ENCODE data around the gene CCNL1. TPM values are rescaled to one million over a fixed set of nuclear protein-coding genes. Genes with fewer than 3 reads are reported as not detected.

Gene CCNL1
- total and polyA plus RNA-seq, 2 experiments from 2014 or later, result 125 to 300 TPM

DNA sequence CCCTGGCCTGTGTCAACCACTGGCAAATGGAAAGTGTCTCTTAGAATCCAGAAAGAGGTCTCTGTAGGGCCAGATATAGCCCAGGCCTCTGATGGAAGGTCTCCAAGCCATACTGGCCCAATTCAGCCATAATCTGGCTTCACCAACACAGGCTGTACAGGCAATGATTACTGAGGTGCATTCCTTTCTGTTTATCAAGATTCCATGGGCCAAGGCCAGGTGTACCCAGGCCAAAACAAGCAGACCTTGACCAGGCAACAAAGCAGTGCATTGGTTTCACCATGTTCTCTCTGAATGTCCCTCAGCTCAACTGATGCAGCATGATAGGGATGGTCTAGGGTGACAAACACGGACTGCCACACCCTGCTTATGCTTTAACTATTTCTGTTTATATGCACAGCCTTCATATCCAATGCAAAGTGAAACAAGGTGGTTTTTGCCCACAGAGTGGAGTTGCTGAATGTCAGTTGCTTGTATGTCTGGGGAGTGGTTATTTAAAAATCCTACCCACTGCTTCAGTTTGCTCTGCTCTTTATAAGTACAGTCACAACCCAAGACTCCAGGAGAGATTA lies 25.2 kb downstream of the CCNL1 start:
- H3K79me2 ChIP-seq, result no peaks in the 10 kb centered on the region
- peak overlapping the region; percentile 73 for H3K27ac ChIP-seq
- no peaks in the 10 kb centered on the region for H3K36me3 ChIP-seq (replicated peaks; ENCODE audit: insufficient read depth, low read depth)
- peaks cover 48% of the 10 kb centered on the region for H3K4me1 ChIP-seq (ENCODE audit: insufficient read depth)
- DNase-seq (ENCODE audit: low spot score), result peak; percentile 11
- no peak overlapping the region for H2AFZ ChIP-seq
- no peaks in the 10 kb centered on the region for H3K27me3 ChIP-seq
- H3K9me2 ChIP-seq (replicated peaks; ENCODE audit: insufficient read depth), result no peaks in the 10 kb centered on the region
- H3K9me3 ChIP-seq (ENCODE audit: low read depth), result no peaks in the 10 kb centered on the region
- no peaks in the 10 kb centered on the region for H4K20me1 ChIP-seq (ENCODE audit: insufficient read depth, poor library complexity, severe bottlenecking)
- WGBS (ENCODE audit: low lambda C conversion rate, missing lambda C conversion rate), result 72% methylated on average over 1 of the region's 1 CpG
- H3K4me3 ChIP-seq, result no peak overlapping the region
- no peak for TF ChIP-seq EZH2 (IDR thresholded peaks at IDR 0.05; ENCODE audit: borderline replicate concordance)
- TF ChIP-seq EZH2phosphoT487 (IDR thresholded peaks at IDR 0.05; ENCODE audit: low read depth, severe bottlenecking, unreplicated experiment), result no peak
- TF ChIP-seq, protein P1, sequence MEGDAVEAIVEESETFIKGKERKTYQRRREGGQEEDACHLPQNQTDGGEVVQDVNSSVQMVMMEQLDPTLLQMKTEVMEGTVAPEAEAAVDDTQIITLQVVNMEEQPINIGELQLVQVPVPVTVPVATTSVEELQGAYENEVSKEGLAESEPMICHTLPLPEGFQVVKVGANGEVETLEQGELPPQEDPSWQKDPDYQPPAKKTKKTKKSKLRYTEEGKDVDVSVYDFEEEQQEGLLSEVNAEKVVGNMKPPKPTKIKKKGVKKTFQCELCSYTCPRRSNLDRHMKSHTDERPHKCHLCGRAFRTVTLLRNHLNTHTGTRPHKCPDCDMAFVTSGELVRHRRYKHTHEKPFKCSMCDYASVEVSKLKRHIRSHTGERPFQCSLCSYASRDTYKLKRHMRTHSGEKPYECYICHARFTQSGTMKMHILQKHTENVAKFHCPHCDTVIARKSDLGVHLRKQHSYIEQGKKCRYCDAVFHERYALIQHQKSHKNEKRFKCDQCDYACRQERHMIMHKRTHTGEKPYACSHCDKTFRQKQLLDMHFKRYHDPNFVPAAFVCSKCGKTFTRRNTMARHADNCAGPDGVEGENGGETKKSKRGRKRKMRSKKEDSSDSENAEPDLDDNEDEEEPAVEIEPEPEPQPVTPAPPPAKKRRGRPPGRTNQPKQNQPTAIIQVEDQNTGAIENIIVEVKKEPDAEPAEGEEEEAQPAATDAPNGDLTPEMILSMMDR (IDR thresholded peaks at IDR 0.05; ENCODE audit: poor library complexity), result no peak
- H3K4me2 ChIP-seq, result peak overlapping the region; percentile 11

DNA sequence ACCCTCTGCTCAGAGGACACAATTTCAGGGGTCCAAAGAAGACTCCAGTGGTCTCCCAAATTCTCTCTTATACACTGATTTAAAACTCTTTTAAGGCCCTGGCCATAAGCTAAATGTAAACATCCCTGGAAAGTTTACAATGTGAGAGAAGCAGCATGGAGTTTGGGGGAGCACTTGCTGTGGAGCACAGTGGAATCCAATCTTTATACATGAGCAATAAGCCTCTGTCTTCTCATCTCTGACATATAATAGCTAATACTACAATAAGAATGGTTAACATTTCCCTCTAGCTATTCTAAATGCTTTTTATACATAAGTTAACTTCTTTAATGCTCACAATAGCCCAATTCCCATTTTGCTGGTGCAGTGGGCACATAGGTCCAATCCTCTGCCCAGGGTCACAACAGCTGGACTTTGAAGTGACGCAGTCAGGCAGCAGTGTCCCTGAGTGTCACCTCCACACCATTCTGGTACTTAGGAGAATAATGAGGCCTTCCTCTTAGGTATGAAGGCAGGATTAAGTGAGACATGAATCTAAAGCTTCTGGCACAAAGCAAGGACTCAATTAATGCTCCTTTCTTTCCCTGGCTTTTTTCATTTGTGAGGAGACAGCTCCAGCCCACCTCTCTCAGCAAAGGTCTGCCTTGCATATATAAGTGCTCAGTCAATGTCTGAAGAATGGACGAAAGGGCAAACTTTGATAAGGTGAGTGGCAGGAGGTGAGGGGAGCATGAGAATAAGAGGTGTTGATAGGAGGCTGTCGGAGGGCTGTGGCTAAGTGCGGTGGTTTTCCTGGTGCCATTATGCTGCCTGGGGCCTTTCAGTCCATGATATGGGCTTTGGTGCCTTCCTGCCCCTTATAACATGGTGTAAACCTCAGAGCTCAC lies 26.3 kb downstream of the CCNL1 start:
- no peaks in the 10 kb centered on the region for H3K9me2 ChIP-seq (replicated peaks; ENCODE audit: insufficient read depth)
- H3K4me3 ChIP-seq, result no peak overlapping the region
- no peak overlapping the region for H2AFZ ChIP-seq
- no peaks in the 10 kb centered on the region for H3K27me3 ChIP-seq
- H3K9me3 ChIP-seq (ENCODE audit: low read depth), result no peaks in the 10 kb centered on the region
- no peak overlapping the region for H3K4me2 ChIP-seq
- H3K79me2 ChIP-seq, result no peaks in the 10 kb centered on the region
- 64% methylated on average over 4 of the region's 4 CpGs for WGBS (ENCODE audit: low lambda C conversion rate, missing lambda C conversion rate)
- no peak overlapping the region for H3K27ac ChIP-seq
- H4K20me1 ChIP-seq (ENCODE audit: insufficient read depth, poor library complexity, severe bottlenecking), result no peaks in the 10 kb centered on the region
- peaks cover 59% of the 10 kb centered on the region for H3K4me1 ChIP-seq (ENCODE audit: insufficient read depth)
- TF ChIP-seq, protein P1 (IDR thresholded peaks at IDR 0.05; ENCODE audit: poor library complexity), result no peak
- no peak for TF ChIP-seq EZH2 (IDR thresholded peaks at IDR 0.05; ENCODE audit: borderline replicate concordance)
- TF ChIP-seq EZH2phosphoT487 (IDR thresholded peaks at IDR 0.05; ENCODE audit: low read depth, severe bottlenecking, unreplicated experiment), result no peak
- H3K36me3 ChIP-seq (replicated peaks; ENCODE audit: insufficient read depth, low read depth), result no peaks in the 10 kb centered on the region
- no peak for DNase-seq (ENCODE audit: low spot score)

DNA sequence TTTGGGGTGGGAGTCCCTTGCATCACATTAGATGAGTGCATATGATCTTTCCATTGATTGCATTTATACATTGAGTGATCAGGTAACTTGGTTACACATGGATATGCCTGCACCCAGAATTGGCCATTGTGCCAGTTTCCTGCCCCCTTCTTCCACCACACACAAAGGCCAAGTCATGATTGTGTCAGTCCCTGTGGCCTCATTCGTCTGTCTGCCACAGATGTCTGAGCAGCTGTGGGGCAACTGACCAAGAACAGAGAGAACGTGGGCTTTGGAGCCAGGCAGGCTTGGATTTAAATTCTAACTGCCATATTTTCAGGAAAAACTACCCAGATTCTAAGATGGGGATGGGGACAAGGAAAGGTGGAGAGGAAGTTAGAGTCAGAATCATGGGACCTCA lies 27.0 kb downstream of the CCNL1 start:
- H3K27me3 ChIP-seq, result no peaks in the 10 kb centered on the region
- H2AFZ ChIP-seq, result no peak overlapping the region
- 83% methylated on average over 2 of the region's 2 CpGs for WGBS (ENCODE audit: low lambda C conversion rate, missing lambda C conversion rate)
- H4K20me1 ChIP-seq (ENCODE audit: insufficient read depth, poor library complexity, severe bottlenecking), result no peaks in the 10 kb centered on the region
- DNase-seq (ENCODE audit: low spot score), result no peak
- H3K9me2 ChIP-seq (replicated peaks; ENCODE audit: insufficient read depth), result no peaks in the 10 kb centered on the region
- H3K36me3 ChIP-seq (replicated peaks; ENCODE audit: insufficient read depth, low read depth), result no peaks in the 10 kb centered on the region
- peaks cover 61% of the 10 kb centered on the region for H3K4me1 ChIP-seq (ENCODE audit: insufficient read depth)
- no peak overlapping the region for H3K4me3 ChIP-seq
- no peak overlapping the region for H3K27ac ChIP-seq
- H3K4me2 ChIP-seq, result no peak overlapping the region
- TF ChIP-seq EZH2 (IDR thresholded peaks at IDR 0.05; ENCODE audit: borderline replicate concordance), result no peak
- TF ChIP-seq, protein P1 (IDR thresholded peaks at IDR 0.05; ENCODE audit: poor library complexity), result no peak
- no peak for TF ChIP-seq EZH2phosphoT487 (IDR thresholded peaks at IDR 0.05; ENCODE audit: low read depth, severe bottlenecking, unreplicated experiment)
- H3K9me3 ChIP-seq (ENCODE audit: low read depth), result no peaks in the 10 kb centered on the region
- H3K79me2 ChIP-seq, result no peaks in the 10 kb centered on the region

Data from hepatocyte (in vitro differentiated cells).